ENCODE data around the gene NOCT. TPM values are rescaled to one million over a fixed set of nuclear protein-coding genes. Genes with fewer than 3 reads are reported as not detected.

Gene NOCT, protein sequence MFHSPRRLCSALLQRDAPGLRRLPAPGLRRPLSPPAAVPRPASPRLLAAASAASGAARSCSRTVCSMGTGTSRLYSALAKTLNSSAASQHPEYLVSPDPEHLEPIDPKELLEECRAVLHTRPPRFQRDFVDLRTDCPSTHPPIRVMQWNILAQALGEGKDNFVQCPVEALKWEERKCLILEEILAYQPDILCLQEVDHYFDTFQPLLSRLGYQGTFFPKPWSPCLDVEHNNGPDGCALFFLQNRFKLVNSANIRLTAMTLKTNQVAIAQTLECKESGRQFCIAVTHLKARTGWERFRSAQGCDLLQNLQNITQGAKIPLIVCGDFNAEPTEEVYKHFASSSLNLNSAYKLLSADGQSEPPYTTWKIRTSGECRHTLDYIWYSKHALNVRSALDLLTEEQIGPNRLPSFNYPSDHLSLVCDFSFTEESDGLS
- 21.3 and 29.6 TPM in 2 replicates for total RNA-seq

GRCh38 chr4:139015269-139015947 is at the start of gene NOCT:
Gene NOCT (plus strand): TSS chr4:139015781. CDS start chr4:139015982, 201 bp downstream.

Other genes starting within 250 kb of the NOCT start
- 44.0 and 59.5 TPM in 2 replicates for gene ELF2, start 161.4 kb downstream of the NOCT start, total RNA-seq

Measured in dermis lymphatic vessel endothelial cell (primary cell).